HL-60 (cell line): ENCODE results near the gene TPRN. TPM values are rescaled to one million over a fixed set of nuclear protein-coding genes. Genes with fewer than 3 reads are reported as not detected.

ENCODE experiments used
- DNase-seq, 2 experiments: peaks; one replicate each; pipeline ENCODE4 v3.0.0-alpha.2; 2010 to 2020; ENCODE audit warnings: low read depth in 1 of 2, low spot score in 1 of 2
- H3K27ac ChIP-seq: fragments of 250-450 bp; sonication (Bioruptor Pico); replicated peaks from 2 replicates; pipeline ENCODE4 v1.5.1; 2020; ENCODE audit warnings: mild to moderate bottlenecking, moderate library complexity
- H3K27me3 ChIP-seq: fragments of 250-450 bp; sonication (Bioruptor Pico); 2 replicates; pipeline ENCODE4 v1.5.1; 2021; ENCODE audit warnings: mild to moderate bottlenecking, moderate library complexity; ENCODE audit not compliant: insufficient read depth, poor library complexity, severe bottlenecking
- H3K4me3 ChIP-seq: replicated peaks from 2 replicates; pipeline ENCODE4 v1.5.1; 2011; ENCODE audit warnings: mild to moderate bottlenecking, control low read depth, low read length; ENCODE audit not compliant: insufficient read depth
- GABPA ChIP-seq: IDR thresholded peaks from 2 replicates; pipeline ENCODE4 v1.6.1; 2012; ENCODE audit warnings: low read depth
- POLR2AphosphoS5 ChIP-seq: IDR thresholded peaks from 2 replicates; pipeline ENCODE4 v1.6.1; 2012; ENCODE audit warnings: low read depth
- REST ChIP-seq: IDR thresholded peaks from 2 replicates; pipeline ENCODE4 v1.6.1; 2012; ENCODE audit warnings: low read depth; ENCODE audit not compliant: insufficient replicate concordance
- SPI1 ChIP-seq: IDR thresholded peaks from 2 replicates; pipeline ENCODE4 v1.6.1; 2012; ENCODE audit warnings: low read depth, mild to moderate bottlenecking, borderline replicate concordance
- microRNA-seq: library from miRNA; unstranded; fragments of <30 nt; microRNA quantifications from one replicate; pipeline ENCODE4, GENCODE V29; 2018
- TF ChIP-seq, protein P1 (sequence below): IDR thresholded peaks from one replicate; pipeline ENCODE4 v1.5.1; 2011; ENCODE audit warnings: low read length, control low read depth, inconsistent platforms; ENCODE audit not compliant: insufficient read depth

The TPRN gene

GRCh38 chr9:137145731-137146526 lies 54.6 kb downstream of the TPRN start:
- no peak for DNase-seq
- Histone ChIP-seq H3K4me3 (no peak overlapping the region), H3K27ac (no peak overlapping the region), H3K27me3 (no peaks in the 10 kb centered on the region)
- TF ChIP-seq REST (peak; percentile 83), POLR2AphosphoS5 (no peak)

- Histone ChIP-seq H3K4me3 (no peak overlapping the region), H3K27ac (no peak overlapping the region), H3K27me3 (peaks cover 16% of the 10 kb centered on the region)
- DNase-seq, result no peak
- no peak for TF ChIP-seq POLR2AphosphoS5
- no peak for TF ChIP-seq REST
- TF ChIP-seq SPI1, result no peak
- TF ChIP-seq GABPA, result no peak
- TF ChIP-seq, protein P1, sequence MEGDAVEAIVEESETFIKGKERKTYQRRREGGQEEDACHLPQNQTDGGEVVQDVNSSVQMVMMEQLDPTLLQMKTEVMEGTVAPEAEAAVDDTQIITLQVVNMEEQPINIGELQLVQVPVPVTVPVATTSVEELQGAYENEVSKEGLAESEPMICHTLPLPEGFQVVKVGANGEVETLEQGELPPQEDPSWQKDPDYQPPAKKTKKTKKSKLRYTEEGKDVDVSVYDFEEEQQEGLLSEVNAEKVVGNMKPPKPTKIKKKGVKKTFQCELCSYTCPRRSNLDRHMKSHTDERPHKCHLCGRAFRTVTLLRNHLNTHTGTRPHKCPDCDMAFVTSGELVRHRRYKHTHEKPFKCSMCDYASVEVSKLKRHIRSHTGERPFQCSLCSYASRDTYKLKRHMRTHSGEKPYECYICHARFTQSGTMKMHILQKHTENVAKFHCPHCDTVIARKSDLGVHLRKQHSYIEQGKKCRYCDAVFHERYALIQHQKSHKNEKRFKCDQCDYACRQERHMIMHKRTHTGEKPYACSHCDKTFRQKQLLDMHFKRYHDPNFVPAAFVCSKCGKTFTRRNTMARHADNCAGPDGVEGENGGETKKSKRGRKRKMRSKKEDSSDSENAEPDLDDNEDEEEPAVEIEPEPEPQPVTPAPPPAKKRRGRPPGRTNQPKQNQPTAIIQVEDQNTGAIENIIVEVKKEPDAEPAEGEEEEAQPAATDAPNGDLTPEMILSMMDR, result no peak
These were observed 57.1 kb downstream of the TPRN start for GRCh38 chr9:137143459-137143858.

GRCh38 chr9:137141976-137142936 lies 58.3 kb downstream of the TPRN start:
- peaks cover 27% of the 10 kb centered on the region for H3K27me3 ChIP-seq
- no peak for TF ChIP-seq SPI1
- TF ChIP-seq GABPA, result no peak
- TF ChIP-seq POLR2AphosphoS5, result no peak
- TF ChIP-seq, protein P1, result no peak
- TF ChIP-seq REST, result no peak
- no peak overlapping the region for H3K27ac ChIP-seq
- H3K4me3 ChIP-seq, result no peak overlapping the region
- no peak for DNase-seq

Small RNAs within 50 kb of the gene (microRNA-seq; reads per million reads assigned to microRNA genes)
- gene MIR3621, result not detected
